Liver (tissue), 9 donors: ENCODE results near the gene MAP3K20. TPM values are rescaled to one million over a fixed set of nuclear protein-coding genes. Genes with fewer than 3 reads are reported as not detected.
A peak's percentile ranks its signal among the peaks of the same experiment; 100 is the strongest.

Experiments used
- DNase-seq: peaks from one replicate; pipeline ENCODE4 v3.0.0-alpha.2; 2017; ENCODE audit warnings: low spot score
- H3K27ac ChIP-seq, 2 donors: one replicate each; pipeline ENCODE4 v1.7.0; 2013; ENCODE audit warnings: inconsistent platforms in 2 of 2, low read length in 2 of 2, control low read depth in 1 of 2, low read depth in 1 of 2, mild to moderate bottlenecking in 1 of 2
- H3K27me3 ChIP-seq, 4 donors: one replicate each; pipeline versions ENCODE4 v1.6.1 to v1.7.0; 2013; ENCODE audit warnings: low read length in 3 of 4, inconsistent platforms in 1 of 4, mild to moderate bottlenecking in 1 of 4, moderate library complexity in 1 of 4; ENCODE audit not compliant: control insufficient read depth in 4 of 4, insufficient read depth in 4 of 4
- H3K36me3 ChIP-seq, 4 donors: one replicate each; pipeline versions ENCODE4 v1.6.1 to v1.7.0; 2013; ENCODE audit warnings: low read length in 3 of 4, mild to moderate bottlenecking in 3 of 4, low read depth in 1 of 4, moderate library complexity in 1 of 4; ENCODE audit not compliant: control insufficient read depth in 4 of 4, insufficient read depth in 3 of 4
- H3K4me1 ChIP-seq, 4 donors: one replicate each; pipeline versions ENCODE4 v1.6.1 to v1.7.0; 2013; ENCODE audit warnings: low read length in 3 of 4, mild to moderate bottlenecking in 3 of 4, moderate library complexity in 1 of 4; ENCODE audit not compliant: control insufficient read depth in 4 of 4, insufficient read depth in 4 of 4
- H3K4me3 ChIP-seq, 3 donors: one replicate each; pipeline versions ENCODE4 v1.6.1 to v1.7.0; 2013; ENCODE audit warnings: low read length in 3 of 3, control low read depth in 1 of 3, low read depth in 1 of 3, mild to moderate bottlenecking in 1 of 3
- H3K9ac ChIP-seq, 2 donors: one replicate each; pipeline ENCODE4 v1.7.0; 2013; ENCODE audit warnings: low read length in 2 of 2, mild to moderate bottlenecking in 2 of 2, moderate library complexity in 2 of 2, control low read depth in 1 of 2, low read depth in 1 of 2
- H3K9me3 ChIP-seq, 4 donors: one replicate each; pipeline versions ENCODE4 v1.6.1 to v1.7.0; 2013; ENCODE audit warnings: low read length in 3 of 4; ENCODE audit not compliant: control insufficient read depth in 4 of 4
- FOXA1 ChIP-seq: IDR thresholded peaks from 2 replicates; pipeline ENCODE4 v1.6.1; 2016; ENCODE audit warnings: antibody characterized with exemption
- FOXA2 ChIP-seq: IDR thresholded peaks from 2 replicates; pipeline ENCODE4 v1.6.1; 2016; ENCODE audit warnings: antibody characterized with exemption
- HNF4A ChIP-seq, 2 donors: conservative IDR thresholded peaks; 2 replicates each; pipeline ENCODE4 v1.6.1; 2016; ENCODE audit warnings: antibody characterized with exemption in 2 of 2, mild to moderate bottlenecking in 2 of 2
- SP1 ChIP-seq: IDR thresholded peaks from 2 replicates; pipeline ENCODE4 v1.6.1; 2018; ENCODE audit warnings: antibody characterized with exemption, mild to moderate bottlenecking
- TAF1 ChIP-seq: conservative IDR thresholded peaks from 2 replicates; pipeline ENCODE4 v1.6.1; 2016; ENCODE audit warnings: antibody characterized with exemption, mild to moderate bottlenecking
- WGBS: extraction: QIAGEN DNeasy Blood & Tissue Kit; methylation state at CpG from one replicate; pipeline ENCODE4 v1.1.7; 2013; 5-methylcytosine and 5-hydroxymethylcytosine counted together
- polyA plus RNA-seq, 2 donors: library from polyadenylated mRNA; stranded (reverse) in 1 of 2; unstranded in 1 of 2; fragments of 200-250 nt in 1 of 2; fragments of >200 nt in 1 of 2; fragmentation: Nextera tagmentation in 1 of 2; extraction: Ambion mirVana in 1 of 2; gene quantifications; one replicate each; pipeline versions ENCODE4 v1.2.1 to v1.2.3, GENCODE V29; 2013 to 2015
- total RNA-seq, 2 donors: library from RNA; depleted of rRNA; stranded (reverse); fragments of >200 nt; gene quantifications; one replicate each; pipeline ENCODE4 v1.2.3, GENCODE V29; 2014
- TF ChIP-seq, protein P1 (sequence below): IDR thresholded peaks from 2 replicates; pipeline ENCODE4 v1.6.1; 2016; ENCODE audit warnings: antibody characterized with exemption
- TF ChIP-seq, protein P2 (sequence below): IDR thresholded peaks from 2 replicates; pipeline ENCODE4 v1.6.1; 2016; ENCODE audit warnings: antibody characterized with exemption
- TF ChIP-seq, protein P3 (sequence below): fragments of 150-350 bp; IDR thresholded peaks from 2 replicates; pipeline ENCODE4 v1.5.1; 2017; ENCODE audit warnings: improper control_type of control experiment, low read depth, low read length; ENCODE audit not compliant: missing input control
- donor health status: healthy.
- donor health status: healthy.
- donor health status: healthy.
- donor health status: healthy.
- donor health status: healthy.

Gene MAP3K20
- total and polyA plus RNA-seq, 4 donors = 9.1 to 22.6 (median 14.9) TPM

DNA sequence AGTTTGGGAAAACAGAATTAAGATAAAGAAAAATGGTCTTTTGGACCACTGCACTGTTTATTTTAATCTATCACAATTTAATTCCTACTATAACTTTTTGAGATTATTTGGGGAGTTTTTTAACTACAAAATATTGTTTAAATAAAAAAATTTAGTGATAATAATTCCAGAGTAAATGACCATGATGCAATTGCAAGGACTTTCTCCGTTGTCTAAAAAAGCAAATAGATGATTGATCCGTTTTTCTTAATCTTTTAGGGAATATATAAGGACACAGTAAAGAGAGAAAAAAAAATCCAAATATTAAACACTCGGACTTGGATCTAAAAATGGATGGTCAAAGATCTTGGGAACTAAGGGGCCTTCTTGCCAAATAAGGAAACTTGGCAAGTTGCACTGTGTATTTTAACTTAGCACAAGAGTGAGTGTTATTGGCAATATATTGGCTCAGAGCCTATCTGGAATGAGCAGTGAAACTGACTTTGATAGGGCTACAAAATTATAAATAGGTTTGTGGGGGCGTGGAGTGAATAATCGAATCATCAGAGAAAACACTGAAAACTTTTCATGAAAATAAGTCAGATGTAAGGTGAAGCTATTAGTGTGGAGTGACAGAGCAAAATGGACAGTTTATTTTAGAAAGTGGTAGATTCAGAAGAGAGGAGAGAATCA lies 2.0 kb downstream of the MAP3K20 start (continued):
- peak; percentile 55 for TF ChIP-seq SP1
- TF ChIP-seq TAF1 = no peak
- TF ChIP-seq, protein P1, sequence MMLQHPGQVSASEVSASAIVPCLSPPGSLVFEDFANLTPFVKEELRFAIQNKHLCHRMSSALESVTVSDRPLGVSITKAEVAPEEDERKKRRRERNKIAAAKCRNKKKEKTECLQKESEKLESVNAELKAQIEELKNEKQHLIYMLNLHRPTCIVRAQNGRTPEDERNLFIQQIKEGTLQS = no peak
- TF ChIP-seq, protein P2, sequence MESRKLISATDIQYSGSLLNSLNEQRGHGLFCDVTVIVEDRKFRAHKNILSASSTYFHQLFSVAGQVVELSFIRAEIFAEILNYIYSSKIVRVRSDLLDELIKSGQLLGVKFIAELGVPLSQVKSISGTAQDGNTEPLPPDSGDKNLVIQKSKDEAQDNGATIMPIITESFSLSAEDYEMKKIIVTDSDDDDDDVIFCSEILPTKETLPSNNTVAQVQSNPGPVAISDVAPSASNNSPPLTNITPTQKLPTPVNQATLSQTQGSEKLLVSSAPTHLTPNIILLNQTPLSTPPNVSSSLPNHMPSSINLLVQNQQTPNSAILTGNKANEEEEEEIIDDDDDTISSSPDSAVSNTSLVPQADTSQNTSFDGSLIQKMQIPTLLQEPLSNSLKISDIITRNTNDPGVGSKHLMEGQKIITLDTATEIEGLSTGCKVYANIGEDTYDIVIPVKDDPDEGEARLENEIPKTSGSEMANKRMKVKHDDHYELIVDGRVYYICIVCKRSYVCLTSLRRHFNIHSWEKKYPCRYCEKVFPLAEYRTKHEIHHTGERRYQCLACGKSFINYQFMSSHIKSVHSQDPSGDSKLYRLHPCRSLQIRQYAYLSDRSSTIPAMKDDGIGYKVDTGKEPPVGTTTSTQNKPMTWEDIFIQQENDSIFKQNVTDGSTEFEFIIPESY = peak; percentile 36

DNA sequence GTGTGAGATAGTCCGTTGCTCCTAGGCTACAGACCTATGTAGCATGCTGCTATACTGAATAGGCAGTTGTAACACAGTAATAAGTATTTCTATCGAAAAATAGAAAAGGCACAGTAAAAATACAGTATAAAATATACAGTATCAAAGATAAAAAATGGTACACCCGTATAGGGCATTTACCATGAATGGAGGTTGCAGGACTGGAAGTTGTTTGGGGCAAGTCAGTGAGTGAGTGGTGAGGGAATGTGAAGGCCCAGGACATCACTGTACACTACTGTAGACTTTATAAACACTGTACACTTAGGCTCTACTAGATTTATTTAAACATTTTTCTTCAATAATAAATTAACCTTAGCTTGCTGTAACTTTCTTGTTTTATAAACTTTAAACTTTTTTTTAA lies 3.5 kb downstream of the MAP3K20 start:
- H3K36me3 ChIP-seq = peaks cover 0 to 3% (median 0%) of the 10 kb centered on the region in 4 donors
- no peak for TF ChIP-seq SP1
- no peak for TF ChIP-seq TAF1
- H3K4me1 ChIP-seq = peaks cover 2 to 15% (median 6%) of the 10 kb centered on the region in 4 donors
- H3K9ac ChIP-seq = no peak overlapping the region
- 90% methylated on average over 3 of the region's 3 CpGs for WGBS
- DNase-seq = no peak
- H3K27me3 ChIP-seq = no peaks in the 10 kb centered on the region
- no peak overlapping the region for H3K4me3 ChIP-seq
- H3K27ac ChIP-seq = no peak overlapping the region
- H3K9me3 ChIP-seq = no peaks in the 10 kb centered on the region

DNA sequence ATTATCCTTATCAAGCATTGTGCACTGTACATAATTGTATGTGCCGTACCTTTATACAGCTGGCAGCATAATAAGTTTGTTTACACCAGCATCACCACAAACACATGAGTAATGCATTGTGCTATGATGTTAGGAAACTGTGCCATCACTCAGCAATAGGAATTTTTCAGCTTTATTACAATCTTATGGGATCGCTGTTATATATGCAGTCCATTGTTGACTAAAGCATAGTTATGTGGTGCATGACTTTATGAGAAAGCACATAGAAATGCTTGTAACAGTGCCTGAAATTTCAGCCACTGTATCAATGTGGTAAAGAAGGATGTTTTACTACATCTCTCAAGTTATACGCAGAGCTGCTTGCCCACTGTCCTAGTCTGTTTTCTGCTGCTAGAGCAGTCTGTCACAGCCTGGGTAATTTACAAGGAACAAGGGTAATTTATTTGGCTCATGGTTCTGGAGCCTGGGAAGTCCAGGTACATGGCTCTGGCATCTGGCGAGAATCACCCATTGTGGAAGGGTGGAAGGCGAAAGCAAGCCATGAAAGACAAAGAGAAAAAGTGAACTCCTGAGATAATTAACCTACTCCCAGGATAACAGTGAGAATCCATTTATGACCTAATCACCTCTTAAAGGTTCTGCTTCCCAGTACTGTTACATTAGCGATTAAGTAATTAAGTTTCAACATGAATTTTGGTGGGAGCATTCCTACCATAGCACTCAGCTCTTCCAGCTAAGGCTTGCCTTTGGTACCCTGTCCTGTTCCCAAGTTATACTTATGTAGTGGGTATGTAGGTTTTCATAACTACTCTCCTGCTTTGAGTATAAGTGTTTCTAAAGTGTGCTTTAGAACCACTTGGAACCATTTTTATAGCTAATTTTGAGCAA lies 4.6 kb downstream of the MAP3K20 start:
- TF ChIP-seq, protein P3, sequence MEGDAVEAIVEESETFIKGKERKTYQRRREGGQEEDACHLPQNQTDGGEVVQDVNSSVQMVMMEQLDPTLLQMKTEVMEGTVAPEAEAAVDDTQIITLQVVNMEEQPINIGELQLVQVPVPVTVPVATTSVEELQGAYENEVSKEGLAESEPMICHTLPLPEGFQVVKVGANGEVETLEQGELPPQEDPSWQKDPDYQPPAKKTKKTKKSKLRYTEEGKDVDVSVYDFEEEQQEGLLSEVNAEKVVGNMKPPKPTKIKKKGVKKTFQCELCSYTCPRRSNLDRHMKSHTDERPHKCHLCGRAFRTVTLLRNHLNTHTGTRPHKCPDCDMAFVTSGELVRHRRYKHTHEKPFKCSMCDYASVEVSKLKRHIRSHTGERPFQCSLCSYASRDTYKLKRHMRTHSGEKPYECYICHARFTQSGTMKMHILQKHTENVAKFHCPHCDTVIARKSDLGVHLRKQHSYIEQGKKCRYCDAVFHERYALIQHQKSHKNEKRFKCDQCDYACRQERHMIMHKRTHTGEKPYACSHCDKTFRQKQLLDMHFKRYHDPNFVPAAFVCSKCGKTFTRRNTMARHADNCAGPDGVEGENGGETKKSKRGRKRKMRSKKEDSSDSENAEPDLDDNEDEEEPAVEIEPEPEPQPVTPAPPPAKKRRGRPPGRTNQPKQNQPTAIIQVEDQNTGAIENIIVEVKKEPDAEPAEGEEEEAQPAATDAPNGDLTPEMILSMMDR = no peak
- TF ChIP-seq HNF4A (conservative IDR thresholded peaks at IDR 0.05) = no peak
- TF ChIP-seq, protein P2 = no peak
- TF ChIP-seq FOXA1 = no peak
- TF ChIP-seq FOXA2 = no peak
- no peak for TF ChIP-seq SP1
- H3K9ac ChIP-seq = no peak overlapping the region
- H3K9me3 ChIP-seq = no peaks in the 10 kb centered on the region
- no peak overlapping the region for H3K4me3 ChIP-seq
- peaks cover 0 to 3% (median 0%) of the 10 kb centered on the region in 4 donors for H3K36me3 ChIP-seq
- H3K27me3 ChIP-seq = no peaks in the 10 kb centered on the region
- 94% methylated on average over 6 of the region's 6 CpGs for WGBS
- DNase-seq = no peak
- H3K4me1 ChIP-seq = peaks cover 2 to 22% (median 9%) of the 10 kb centered on the region in 4 donors
- no peak overlapping the region for H3K27ac ChIP-seq
